ENCODE measurements around the gene KCNK5.

Gene KCNK5

DNA sequence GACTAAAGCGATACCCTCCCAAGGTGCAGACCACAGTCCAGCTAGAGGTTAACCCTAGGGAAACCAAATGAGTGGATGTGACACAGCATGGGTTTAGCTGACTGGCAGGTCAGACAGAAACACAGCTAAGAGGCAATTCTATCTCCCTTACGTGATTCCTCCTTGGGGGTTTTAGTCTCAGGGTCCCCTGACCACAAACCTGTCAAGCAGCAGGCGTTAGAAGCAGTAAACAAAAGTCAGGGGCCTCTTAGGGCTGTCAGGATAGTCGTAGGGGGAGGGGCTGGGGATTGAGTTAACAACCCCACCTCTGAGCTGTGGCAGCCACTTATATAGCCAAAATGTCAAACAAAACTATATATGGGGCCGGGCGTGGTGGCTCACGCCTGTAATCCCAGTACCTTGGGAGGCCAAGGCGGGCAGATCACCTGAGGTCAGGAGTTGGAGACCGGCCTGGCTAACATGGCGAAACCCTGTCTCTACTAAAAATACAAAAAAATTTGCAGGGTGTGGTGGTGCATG lies 13.6 kb downstream of the KCNK5 start:
- DNase-seq = no peak

GRCh38 chr6:39214846-39215639 lies 14.2 kb downstream of the KCNK5 start:
- no peak for DNase-seq

DNA sequence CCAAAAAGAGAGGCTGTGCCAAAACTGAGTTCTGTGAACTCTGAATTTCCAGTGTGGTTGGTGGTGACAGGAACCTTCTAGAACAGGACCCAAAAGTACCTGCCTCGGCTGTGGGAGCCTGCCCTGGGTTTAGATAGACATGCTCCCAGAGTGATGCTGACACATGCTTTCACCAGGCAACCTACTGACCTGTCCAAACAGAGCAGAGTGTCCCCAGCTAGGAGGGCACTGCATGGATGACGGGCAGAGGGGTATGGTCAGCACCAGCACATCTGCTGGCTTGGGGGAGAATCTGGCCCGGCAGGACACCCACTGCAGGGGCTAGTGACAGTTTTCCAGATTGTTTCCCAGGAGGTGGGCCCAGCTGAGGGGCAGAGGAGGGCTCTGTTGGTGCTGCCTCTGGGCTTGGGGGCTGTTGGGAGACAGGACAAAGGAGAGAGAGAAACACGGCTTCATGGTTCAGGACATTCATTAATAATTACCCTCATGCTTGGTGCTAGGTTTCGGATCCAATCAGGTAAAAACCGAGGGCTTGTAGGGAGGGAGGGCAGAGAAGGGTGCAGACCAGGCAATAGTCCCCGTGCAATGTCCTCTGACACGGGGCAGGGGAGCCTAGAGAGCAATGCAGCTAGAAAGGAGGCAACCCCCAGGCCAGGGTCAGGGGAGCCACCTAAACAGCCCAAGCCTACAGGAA lies 15.0 kb downstream of the KCNK5 start:
- no peak for DNase-seq

GRCh38 chr6:39213195-39213920 lies 15.9 kb downstream of the KCNK5 start:
- DNase-seq = no peak

- DNase-seq = no peak
Observed at GRCh38 chr6:39211183-39211582, 18.1 kb downstream of the KCNK5 start.

DNA sequence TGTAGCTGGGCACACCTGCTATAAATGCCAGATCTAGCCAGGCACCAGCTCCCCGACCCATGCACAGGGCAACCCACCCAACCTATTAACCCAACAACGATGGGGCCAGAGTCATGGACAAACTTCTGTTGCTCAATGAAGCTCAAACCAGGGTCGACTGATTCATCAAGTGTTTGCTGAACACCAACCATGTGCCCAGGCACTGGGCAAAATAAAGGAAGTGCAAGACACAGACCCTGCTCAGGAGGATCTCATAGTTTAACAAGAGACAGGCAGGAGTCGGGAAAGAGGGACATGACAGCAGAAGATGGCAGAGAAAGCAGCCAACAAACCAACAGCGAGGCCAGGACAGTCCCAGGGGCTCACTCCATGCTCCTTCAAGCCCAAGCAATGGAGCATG lies 18.8 kb downstream of the KCNK5 start:
- no peak for DNase-seq

GRCh38 chr6:39209911-39210310 lies 19.4 kb downstream of the KCNK5 start:
- no peak for DNase-seq

GRCh38 chr6:39209360-39209811 lies 19.9 kb downstream of the KCNK5 start:
- no peak for DNase-seq

DNA sequence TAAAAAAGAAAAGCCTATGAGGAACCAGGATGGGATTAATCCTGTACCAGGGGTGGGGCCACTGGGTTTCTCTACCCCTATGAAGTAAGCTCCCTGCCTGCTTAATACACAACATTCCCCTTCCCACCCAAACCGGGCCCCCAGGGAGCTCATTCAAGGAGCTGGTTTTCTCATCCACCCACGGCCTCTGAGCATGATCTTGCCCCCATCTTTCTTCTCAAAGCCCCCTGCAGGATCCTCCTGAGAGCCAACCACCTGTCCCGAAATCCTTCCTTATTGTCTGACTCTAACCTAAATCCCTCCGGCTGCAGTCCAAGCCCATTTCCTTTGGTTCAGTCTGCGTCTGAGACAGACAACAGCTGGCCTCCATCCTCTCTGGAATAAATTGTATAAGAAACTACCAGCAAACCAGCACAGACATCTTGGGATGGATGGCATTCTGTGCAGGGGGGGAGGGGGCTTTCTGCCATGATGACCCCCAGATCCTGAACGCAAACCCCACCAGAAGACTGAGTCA lies 21.0 kb downstream of the KCNK5 start:
- DNase-seq = no peak

- no peak for DNase-seq
Observed at GRCh38 chr6:39207416-39208222, 21.7 kb downstream of the KCNK5 start.

DNA sequence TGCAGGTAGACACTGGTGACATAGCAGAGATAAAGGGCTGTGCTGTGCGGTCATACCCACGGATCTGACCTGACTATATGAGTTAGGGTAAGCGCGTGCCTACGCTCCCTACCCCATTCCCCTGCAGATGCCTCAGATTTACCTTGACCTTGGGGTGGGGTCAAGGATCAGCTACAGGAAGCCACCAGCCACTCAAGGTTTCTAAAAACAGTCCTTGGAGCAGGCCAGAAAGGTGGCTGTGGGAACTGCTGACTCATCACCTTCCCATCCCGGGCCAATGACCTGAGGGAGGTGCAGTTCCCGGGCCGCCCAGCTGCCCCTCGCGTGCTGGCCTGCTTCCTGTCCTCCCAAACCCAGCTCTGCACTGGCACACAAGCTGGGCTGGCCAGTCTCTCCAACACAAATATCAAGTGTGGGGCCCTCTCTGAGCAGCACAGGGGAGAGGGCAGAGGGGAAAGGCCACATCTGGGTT lies 23.0 kb downstream of the KCNK5 start:
- no peak for DNase-seq

- no peak for DNase-seq
Observed at GRCh38 chr6:39204646-39205244, 24.5 kb downstream of the KCNK5 start.

DNA sequence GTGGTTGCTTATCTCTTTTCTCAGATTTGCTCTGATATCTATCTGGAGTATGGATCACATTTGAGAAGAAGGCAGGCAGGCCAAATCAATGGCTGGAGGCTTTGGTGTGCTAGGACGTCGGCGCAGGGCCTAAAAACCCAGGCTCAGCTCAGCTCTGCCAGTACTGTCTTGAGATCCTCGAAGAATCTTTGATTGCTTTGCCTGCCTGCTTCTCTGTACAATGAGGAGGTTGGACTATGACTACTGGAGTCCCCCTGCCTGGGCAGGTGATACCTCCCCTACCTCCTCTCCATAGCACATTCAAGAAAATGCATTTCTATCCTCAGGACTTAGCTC lies 25.1 kb downstream of the KCNK5 start:
- DNase-seq = no peak

DNA sequence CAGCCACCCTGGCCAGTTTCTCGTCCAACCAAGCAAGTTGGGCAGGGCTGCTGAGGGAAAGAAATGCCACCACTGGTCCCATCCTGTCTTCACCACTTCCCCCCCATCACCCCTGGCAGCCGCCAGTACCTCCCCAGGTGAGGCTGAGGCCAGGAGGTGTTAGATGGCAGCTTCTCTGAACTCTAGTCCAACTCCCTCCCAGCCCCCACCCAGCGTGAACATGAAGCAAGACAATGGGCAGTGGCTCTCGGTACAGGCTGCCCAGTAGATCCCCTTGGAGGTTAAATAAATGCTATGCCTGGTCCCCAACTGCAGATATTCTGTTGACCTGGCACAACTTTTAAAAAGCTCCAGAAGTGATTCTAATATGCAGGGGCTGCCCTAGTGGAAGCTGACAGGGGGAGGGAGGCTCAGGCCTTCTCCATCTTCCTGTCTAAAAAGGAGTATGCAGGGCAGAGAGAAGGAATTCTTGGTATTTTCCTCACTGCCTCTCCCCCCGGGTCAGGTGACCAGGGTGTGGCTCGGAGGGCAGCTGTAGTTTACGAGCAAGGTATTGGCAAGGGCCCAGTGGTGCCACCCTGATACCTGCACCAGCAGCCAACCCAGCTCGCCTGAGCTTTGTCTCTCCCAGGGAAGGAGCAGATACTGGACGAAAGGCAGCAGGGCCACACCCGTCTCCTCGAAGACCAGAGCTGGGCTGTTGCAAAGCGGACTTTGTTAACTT lies 25.7 kb downstream of the KCNK5 start:
- no peak for DNase-seq

DNA sequence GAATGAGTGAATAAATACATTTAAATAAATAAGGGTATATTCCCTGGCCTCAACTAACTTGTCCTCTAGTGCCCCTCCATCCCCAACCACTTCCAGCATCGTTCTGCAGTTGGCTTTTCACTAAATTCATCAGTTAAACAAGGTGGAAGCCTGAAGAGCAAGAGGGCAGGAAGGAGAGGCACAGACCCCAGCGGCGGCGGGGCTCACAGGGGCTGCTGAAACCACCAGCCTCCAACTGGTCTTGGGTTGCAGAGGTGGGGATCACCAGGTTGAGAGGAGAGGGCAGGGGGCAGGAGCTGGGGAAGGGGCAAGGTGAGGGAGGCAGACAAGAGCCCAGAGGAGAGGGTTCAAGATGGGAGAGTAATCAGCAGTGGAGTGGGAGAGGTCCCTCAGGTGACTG lies 27.1 kb downstream of the KCNK5 start:
- DNase-seq = no peak

DNA sequence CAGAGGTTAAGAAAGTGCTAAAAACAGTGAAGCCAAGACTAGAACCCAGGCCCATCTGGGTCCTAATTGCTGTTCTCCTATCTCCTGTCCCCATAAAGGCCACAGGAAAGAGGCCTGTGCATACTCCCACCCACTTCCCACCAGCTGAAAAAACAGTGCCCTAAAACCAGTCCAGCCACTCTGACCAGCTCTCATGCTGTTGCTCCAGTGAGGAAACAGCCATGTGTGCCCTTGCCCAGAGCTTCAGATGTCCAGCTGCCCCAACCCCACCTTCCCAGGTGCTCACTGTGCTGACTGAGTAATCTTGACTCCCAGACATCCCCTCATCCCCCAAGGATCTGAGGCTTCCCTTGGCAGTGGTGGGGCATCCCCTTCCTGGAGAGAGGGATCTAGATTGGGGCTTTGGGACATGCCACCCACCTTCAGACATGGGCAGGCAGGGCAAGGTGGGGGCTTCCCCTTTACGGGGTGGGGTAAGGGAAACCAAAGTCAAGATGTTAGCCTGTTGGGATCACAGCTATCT lies 28.7 kb downstream of the KCNK5 start:
- DNase-seq = no peak

GRCh38 chr6:39199976-39200375 lies 29.3 kb downstream of the KCNK5 start:
- no peak for DNase-seq

DNA sequence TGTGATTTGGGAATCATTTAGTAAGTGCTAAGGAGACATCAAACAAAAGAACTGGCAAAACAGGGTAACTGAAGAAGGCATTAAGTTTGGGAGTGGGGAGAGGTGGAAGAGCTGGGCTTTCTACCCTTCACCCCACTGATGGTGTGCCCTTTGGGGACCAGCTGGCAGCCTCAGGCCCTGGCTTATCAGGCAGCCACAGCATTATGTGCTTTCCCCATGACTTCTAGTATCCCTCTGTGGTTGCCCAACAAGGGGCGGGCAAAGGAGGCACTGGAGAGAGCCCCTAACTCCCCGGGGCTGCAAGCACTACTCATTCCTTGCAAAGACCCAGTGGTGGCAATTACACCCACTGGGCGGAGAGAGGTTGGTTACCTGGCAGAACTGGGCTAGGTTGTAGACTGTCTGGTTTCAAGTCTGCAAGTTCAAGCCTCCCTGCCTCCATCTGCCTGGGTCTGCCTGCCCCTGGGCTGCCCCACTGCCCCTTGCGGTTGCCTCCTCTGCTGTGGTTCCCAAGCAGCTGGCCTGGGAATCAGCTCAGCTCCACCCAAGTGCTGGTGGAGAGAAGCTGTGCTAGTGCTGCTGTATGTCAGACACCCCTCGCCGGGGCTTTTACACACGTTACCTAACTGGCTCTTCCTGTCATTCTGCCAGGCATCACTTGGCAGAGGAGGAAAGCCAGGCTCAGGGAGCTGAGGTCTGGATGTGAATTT lies 29.9 kb downstream of the KCNK5 start:
- DNase-seq = no peak

DNA sequence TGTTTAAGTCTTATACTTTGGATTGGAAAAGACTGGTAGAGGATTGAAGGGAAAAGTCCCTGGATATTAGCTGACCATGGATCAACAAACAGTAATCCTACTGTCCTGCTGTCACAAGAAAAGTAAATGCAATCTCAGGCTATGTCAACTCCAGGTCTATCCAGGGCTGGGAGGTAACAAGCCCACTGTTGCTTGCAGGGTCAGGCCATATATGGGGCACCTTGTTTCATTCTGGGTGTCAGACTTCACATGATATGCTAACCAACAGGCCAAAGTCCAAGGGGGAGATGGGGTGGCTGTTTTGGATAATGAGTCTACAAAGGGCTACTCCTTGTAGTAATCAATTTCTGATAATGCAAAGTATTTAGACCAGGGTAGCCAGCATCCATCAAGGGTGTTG lies 30.7 kb downstream of the KCNK5 start:
- no peak for DNase-seq

GRCh38 chr6:39197922-39198500 lies 31.3 kb downstream of the KCNK5 start:
- DNase-seq = no peak
